HFF-Myc (cell line): ENCODE data around the gene EIF3I.

Source experiments
- DNase-seq: peaks from one replicate; pipeline ENCODE4 v3.0.0-alpha.2; 2011; ENCODE audit warnings: low read depth; ENCODE audit errors: extremely low read depth
- H3K4me3 ChIP-seq: replicated peaks from 2 replicates; pipeline ENCODE4 v1.5.1; 2011; ENCODE audit warnings: low read depth, mild to moderate bottlenecking, control low read depth, low read length
- CTCF ChIP-seq: IDR thresholded peaks from 2 replicates; pipeline ENCODE4 v1.5.1; 2012; ENCODE audit warnings: mild to moderate bottlenecking, low read depth, low read length, control low read depth; ENCODE audit errors: missing control alignments

The EIF3I gene

GRCh38 chr1:32181065-32181464 is 41.1 kb upstream of the EIF3I start:
- no peak for DNase-seq
- no peak for TF ChIP-seq CTCF
- H3K4me3 ChIP-seq, result peak overlapping the region; percentile 86

- TF ChIP-seq CTCF, result no peak
- no peak for DNase-seq
- peak overlapping the region; percentile 86 for H3K4me3 ChIP-seq
Observed at GRCh38 chr1:32181563-32181962, 40.6 kb upstream of the EIF3I start.

GRCh38 chr1:32182060-32182459 is 40.1 kb upstream of the EIF3I start:
- peak overlapping the region; percentile 86 for H3K4me3 ChIP-seq
- DNase-seq, result no peak
- TF ChIP-seq CTCF, result no peak

- no peak overlapping the region for H3K4me3 ChIP-seq
- no peak for TF ChIP-seq CTCF
- no peak for DNase-seq
Observed at GRCh38 chr1:32184650-32185049, 37.6 kb upstream of the EIF3I start.

- TF ChIP-seq CTCF, result no peak
- H3K4me3 ChIP-seq, result no peak overlapping the region
- no peak for DNase-seq
Observed at GRCh38 chr1:32186077-32186476, 36.1 kb upstream of the EIF3I start.

- no peak overlapping the region for H3K4me3 ChIP-seq
- TF ChIP-seq CTCF, result no peak
- no peak for DNase-seq
Observed at GRCh38 chr1:32186491-32186890, 35.7 kb upstream of the EIF3I start.

- DNase-seq, result no peak
- TF ChIP-seq CTCF, result no peak
- no peak overlapping the region for H3K4me3 ChIP-seq
Observed at GRCh38 chr1:32187850-32188249, 34.4 kb upstream of the EIF3I start.
